Nephron progenitor cell (in vitro differentiated cells): ENCODE results near the gene MYL4.
A peak's percentile ranks its signal among the peaks of the same experiment; 100 is the strongest.

Experiments used
- DNase-seq: peaks from one replicate; pipeline ENCODE4 v3.0.0; 2021
- H3K27ac Mint-ChIP-seq: 2 replicates; pipeline ENCODE4 v1.8.0; 2021; ENCODE audit warnings: mild to moderate bottlenecking, moderate library complexity, mixed read lengths
- H3K27me3 Mint-ChIP-seq: 2 replicates; pipeline ENCODE4 v1.8.0; 2021; ENCODE audit warnings: mild to moderate bottlenecking, low read depth, mixed read lengths; ENCODE audit not compliant: poor library complexity
- H3K36me3 Mint-ChIP-seq: 2 replicates; pipeline ENCODE4 v1.8.0; 2021; ENCODE audit warnings: low read depth, mixed read lengths
- H3K4me1 Mint-ChIP-seq: 2 replicates; pipeline ENCODE4 v1.8.0; 2021; ENCODE audit warnings: mixed read lengths
- H3K4me3 Mint-ChIP-seq: 2 replicates; pipeline ENCODE4 v1.8.0; 2021; ENCODE audit warnings: mild to moderate bottlenecking, moderate library complexity, mixed read lengths
- H3K9me3 Mint-ChIP-seq: 2 replicates; pipeline ENCODE4 v1.8.0; 2021; ENCODE audit warnings: mild to moderate bottlenecking, moderate library complexity, mixed read lengths
- TF ChIP-seq, protein P1 (sequence below): fragments of 200-600 bp; sonication (generic); IDR thresholded peaks from 2 replicates; pipeline ENCODE4 v1.5.0; 2021; ENCODE audit warnings: antibody characterized with exemption

MYL4 gene

DNA sequence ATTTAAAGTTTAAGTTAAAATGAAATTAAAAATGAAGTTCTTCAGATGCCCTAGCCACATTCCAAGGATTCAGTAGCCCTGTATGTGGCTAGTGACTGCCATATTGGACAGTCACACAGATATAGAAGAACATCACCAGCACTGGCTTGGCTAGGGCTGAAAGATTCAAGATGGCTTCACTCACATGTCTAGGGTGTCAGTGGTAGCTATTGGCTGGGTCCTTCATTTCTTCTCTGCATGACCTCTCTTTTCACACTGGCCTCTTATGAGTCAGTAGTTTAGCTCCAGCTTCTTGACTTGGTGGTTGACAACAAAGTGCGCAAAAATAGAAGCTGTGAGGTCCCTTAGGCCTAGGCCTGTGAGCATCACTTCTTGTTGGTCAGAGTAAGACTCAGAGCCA, 18.4 kb upstream of the MYL4 start:
- Mint-ChIP-seq H3K36me3 (peaks cover 12% of the 10 kb centered on the region), H3K27me3 (peaks cover 8% of the 10 kb centered on the region), H3K27ac (no peak overlapping the region), H3K9me3 (peaks cover 27% of the 10 kb centered on the region), H3K4me1 (peaks cover 48% of the 10 kb centered on the region), H3K4me3 (no peak overlapping the region)
- no peak for DNase-seq
- TF ChIP-seq, protein P1, sequence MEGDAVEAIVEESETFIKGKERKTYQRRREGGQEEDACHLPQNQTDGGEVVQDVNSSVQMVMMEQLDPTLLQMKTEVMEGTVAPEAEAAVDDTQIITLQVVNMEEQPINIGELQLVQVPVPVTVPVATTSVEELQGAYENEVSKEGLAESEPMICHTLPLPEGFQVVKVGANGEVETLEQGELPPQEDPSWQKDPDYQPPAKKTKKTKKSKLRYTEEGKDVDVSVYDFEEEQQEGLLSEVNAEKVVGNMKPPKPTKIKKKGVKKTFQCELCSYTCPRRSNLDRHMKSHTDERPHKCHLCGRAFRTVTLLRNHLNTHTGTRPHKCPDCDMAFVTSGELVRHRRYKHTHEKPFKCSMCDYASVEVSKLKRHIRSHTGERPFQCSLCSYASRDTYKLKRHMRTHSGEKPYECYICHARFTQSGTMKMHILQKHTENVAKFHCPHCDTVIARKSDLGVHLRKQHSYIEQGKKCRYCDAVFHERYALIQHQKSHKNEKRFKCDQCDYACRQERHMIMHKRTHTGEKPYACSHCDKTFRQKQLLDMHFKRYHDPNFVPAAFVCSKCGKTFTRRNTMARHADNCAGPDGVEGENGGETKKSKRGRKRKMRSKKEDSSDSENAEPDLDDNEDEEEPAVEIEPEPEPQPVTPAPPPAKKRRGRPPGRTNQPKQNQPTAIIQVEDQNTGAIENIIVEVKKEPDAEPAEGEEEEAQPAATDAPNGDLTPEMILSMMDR: no peak

DNA sequence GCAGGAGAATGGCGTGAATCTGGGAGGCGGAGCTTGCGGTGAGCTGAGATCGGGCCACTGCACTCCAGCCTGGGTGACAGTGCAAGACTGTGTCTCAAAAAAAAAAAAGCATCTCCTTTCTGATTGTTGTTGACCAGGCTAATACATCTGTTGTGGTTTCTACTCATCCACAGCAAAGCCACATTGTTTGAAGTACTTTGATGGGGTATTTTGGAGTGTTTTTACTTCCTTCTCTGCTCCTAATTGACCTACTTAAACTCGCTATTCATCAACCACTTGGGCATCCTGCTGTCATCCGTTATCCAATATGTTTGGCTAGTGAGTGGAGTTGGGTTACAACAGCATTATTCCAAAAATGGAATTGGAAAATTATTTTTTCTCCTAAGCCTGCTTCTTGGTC, 16.6 kb upstream of the MYL4 start:
- TF ChIP-seq, protein P1: no peak
- Mint-ChIP-seq H3K27ac (peak overlapping the region; percentile 11), H3K9me3 (peaks cover 32% of the 10 kb centered on the region), H3K4me1 (peaks cover 35% of the 10 kb centered on the region), H3K27me3 (peaks cover 11% of the 10 kb centered on the region), H3K4me3 (no peak overlapping the region), H3K36me3 (no peaks in the 10 kb centered on the region)
- no peak for DNase-seq

DNA sequence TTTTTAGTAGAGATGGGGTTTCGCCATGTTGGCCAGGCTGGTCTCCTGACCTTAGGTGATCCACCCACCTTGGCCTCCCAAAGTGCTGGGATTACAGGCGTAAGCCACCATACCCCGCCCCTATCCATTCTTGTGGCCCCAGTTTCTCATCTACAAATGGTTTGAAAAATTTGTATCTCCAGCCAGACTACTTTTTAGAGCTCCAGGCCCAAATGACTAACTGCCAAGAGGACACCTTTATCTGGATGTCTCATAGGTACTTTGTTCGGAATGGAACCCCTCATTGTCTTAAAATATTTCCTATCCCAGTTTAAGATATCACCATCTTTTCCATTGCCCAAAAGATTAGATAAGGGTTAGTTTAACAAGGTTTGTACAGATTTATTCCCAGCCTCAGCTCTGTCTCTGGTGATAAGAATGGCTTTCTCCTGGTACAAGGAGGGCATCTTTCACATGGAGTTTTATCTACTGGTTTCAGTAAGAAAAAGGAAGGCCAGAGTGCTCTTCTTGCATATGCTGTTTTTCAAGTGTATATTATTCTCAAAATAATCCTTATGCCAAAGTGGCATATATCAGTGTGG, 15.1 kb upstream of the MYL4 start:
- H3K27ac Mint-ChIP-seq: no peak overlapping the region
- TF ChIP-seq, protein P1: no peak
- H3K27me3 Mint-ChIP-seq: peaks cover 15% of the 10 kb centered on the region
- H3K4me3 Mint-ChIP-seq: no peak overlapping the region
- no peaks in the 10 kb centered on the region for H3K36me3 Mint-ChIP-seq
- DNase-seq: no peak
- peaks cover 23% of the 10 kb centered on the region for H3K4me1 Mint-ChIP-seq
- peaks cover 32% of the 10 kb centered on the region for H3K9me3 Mint-ChIP-seq

DNA sequence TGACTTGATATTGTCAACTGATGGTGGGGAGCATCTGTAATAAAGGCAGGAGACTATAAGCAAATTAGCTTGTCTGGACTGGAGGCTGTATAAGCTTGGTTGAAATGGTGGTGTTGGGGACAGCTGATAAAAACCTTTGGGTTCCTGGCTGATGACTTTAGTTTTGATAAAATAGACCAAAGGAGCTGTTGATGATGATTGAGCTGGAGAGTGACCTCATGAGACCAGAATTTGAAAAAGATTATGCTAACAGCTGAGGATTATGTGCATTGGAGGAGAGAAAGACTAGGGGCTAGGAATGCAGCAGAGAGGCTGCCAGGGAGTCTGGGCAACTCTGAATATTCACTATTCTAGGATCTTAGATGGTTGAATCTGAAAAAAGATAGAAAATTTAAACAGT, 11.3 kb upstream of the MYL4 start:
- Mint-ChIP-seq H3K27ac (no peak overlapping the region), H3K4me1 (peaks cover 17% of the 10 kb centered on the region), H3K9me3 (peaks cover 26% of the 10 kb centered on the region), H3K27me3 (peaks cover 19% of the 10 kb centered on the region), H3K36me3 (no peaks in the 10 kb centered on the region), H3K4me3 (no peak overlapping the region)
- DNase-seq: no peak
- TF ChIP-seq, protein P1: no peak

DNA sequence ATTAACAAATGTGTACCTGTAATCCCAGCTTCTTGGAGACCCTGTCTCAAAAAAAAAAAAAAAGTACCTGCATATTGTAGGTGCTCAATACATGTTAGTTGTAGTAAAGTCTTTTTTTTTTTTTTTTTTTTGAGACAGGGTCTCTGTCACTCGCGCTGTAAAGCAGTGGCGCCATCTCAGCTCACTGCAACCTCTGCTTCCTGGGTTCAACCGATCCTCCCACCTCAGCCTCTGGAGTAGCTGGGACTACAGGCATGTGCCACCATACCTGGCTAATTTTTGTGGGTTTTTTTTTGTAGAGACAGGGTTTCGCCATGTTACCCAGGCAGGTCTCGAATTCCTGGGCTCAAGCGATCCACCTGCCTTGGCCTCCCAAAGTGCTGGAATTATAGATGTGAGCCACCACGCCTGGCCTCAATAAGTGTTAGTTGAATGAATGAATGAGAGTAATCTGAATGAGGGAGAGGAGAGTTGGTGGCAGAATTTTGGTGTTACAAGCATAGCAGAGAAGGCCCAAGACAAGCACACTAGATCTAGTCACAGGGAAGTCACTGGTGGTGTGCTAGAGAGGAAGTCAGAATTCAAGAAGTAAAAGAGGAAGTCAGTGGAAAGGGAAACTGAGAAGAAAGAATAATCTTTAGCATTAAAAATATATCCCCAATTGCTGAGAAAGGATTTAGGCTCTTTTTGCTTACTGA, 9.4 kb upstream of the MYL4 start:
- no peak overlapping the region for H3K4me3 Mint-ChIP-seq
- no peak for DNase-seq
- H3K36me3 Mint-ChIP-seq: no peaks in the 10 kb centered on the region
- TF ChIP-seq, protein P1: no peak
- H3K4me1 Mint-ChIP-seq: peaks cover 20% of the 10 kb centered on the region
- peaks cover 19% of the 10 kb centered on the region for H3K9me3 Mint-ChIP-seq
- H3K27me3 Mint-ChIP-seq: peaks cover 13% of the 10 kb centered on the region
- peak overlapping the region; percentile 40 for H3K27ac Mint-ChIP-seq

DNA sequence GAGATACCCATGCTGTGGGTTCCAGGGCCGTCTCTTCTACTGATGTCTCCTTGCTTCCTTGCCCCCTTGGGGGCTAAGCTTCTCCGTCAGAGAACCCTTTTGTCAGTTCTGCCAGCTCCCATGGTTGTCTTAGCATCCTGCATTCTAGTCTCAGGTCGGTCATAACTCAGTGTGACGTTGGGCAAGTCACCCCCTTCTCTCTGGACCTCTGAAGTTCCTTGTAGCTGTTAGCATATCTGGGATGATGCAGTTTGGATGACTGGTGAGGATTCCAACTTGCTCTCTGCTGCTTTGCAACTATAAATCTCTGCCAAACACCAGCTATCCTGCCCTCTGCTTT, 8.9 kb upstream of the MYL4 start:
- Mint-ChIP-seq H3K27me3 (peaks cover 13% of the 10 kb centered on the region), H3K27ac (peak overlapping the region; percentile 40), H3K36me3 (no peaks in the 10 kb centered on the region), H3K4me3 (no peak overlapping the region), H3K9me3 (peaks cover 19% of the 10 kb centered on the region), H3K4me1 (peaks cover 25% of the 10 kb centered on the region)
- DNase-seq: no peak
- TF ChIP-seq, protein P1: no peak
